ENCODE measurements around the gene AOC2.
"Not testable (repeated sequence)": the region's sequence is repeated elsewhere in the genome, so short reads cannot be mapped to it uniquely, and the experiment has no call there.

Gene AOC2

GRCh38 chr17:42855048-42855596 is 10.7 kb downstream of the AOC2 start:
- DNase-seq = no peak

GRCh38 chr17:42856093-42856492 is 11.7 kb downstream of the AOC2 start:
- not testable (repeated sequence) for DNase-seq

- not testable (repeated sequence) for DNase-seq
These were observed 12.1 kb downstream of the AOC2 start for GRCh38 chr17:42856516-42856915.

- DNase-seq = no peak
These were observed 13.0 kb downstream of the AOC2 start for GRCh38 chr17:42857389-42857788.

- no peak for DNase-seq
These were observed 21.3 kb downstream of the AOC2 start for GRCh38 chr17:42865638-42866094.

GRCh38 chr17:42866216-42866615 is 21.8 kb downstream of the AOC2 start:
- no peak for DNase-seq

- no peak for DNase-seq
These were observed 22.5 kb downstream of the AOC2 start for GRCh38 chr17:42866631-42867575.

GRCh38 chr17:42867694-42868261 is 23.4 kb downstream of the AOC2 start:
- DNase-seq = not testable (repeated sequence)

- DNase-seq = no peak
These were observed 24.0 kb downstream of the AOC2 start for GRCh38 chr17:42868338-42868737.

- DNase-seq = no peak
These were observed 27.3 kb downstream of the AOC2 start for GRCh38 chr17:42871647-42872046.

GRCh38 chr17:42872251-42872965 is 28.0 kb downstream of the AOC2 start:
- no peak for DNase-seq

GRCh38 chr17:42873315-42873714 is 28.9 kb downstream of the AOC2 start:
- no peak for DNase-seq

GRCh38 chr17:42873932-42874695 is 29.7 kb downstream of the AOC2 start:
- DNase-seq = not testable (repeated sequence)

- DNase-seq = no peak
These were observed 32.7 kb downstream of the AOC2 start for GRCh38 chr17:42877037-42877436.

- no peak for DNase-seq
These were observed 33.9 kb downstream of the AOC2 start for GRCh38 chr17:42878123-42878880.

- DNase-seq = no peak
These were observed 34.7 kb downstream of the AOC2 start for GRCh38 chr17:42878924-42879595.

- DNase-seq = no peak
These were observed 35.2 kb downstream of the AOC2 start for GRCh38 chr17:42879596-42879985.

- no peak for DNase-seq
These were observed 36.5 kb downstream of the AOC2 start for GRCh38 chr17:42880776-42881310.

- DNase-seq = not testable (repeated sequence)
These were observed 37.3 kb downstream of the AOC2 start for GRCh38 chr17:42881706-42882105.

GRCh38 chr17:42882166-42882565 is 37.8 kb downstream of the AOC2 start:
- DNase-seq = no peak
